Measurements from ENCODE around the gene PPP1R12A.
"Not testable (repeated sequence)": the region's sequence is repeated elsewhere in the genome, so short reads cannot be mapped to it uniquely, and the experiment has no call there.

PPP1R12A gene

GRCh38 chr12:79935021-79935623 lies at the start of gene PPP1R12A:
Gene PPP1R12A, minus strand, starts transcription at chr12:79935097. Its CDS starts 166 bp downstream, at chr12:79934931.
- DNase-seq (ENCODE audit: low spot score), result peak; percentile 87

GRCh38 chr12:79983986-79984620 lies 49.2 kb upstream of the PPP1R12A start:
- DNase-seq (ENCODE audit: low spot score), result no peak

- no peak for DNase-seq (ENCODE audit: low spot score)
Observed at GRCh38 chr12:79983492-79983891, 48.6 kb upstream of the PPP1R12A start.

GRCh38 chr12:79982086-79983062 lies 47.5 kb upstream of the PPP1R12A start:
- no peak for DNase-seq (ENCODE audit: low spot score)

- DNase-seq (ENCODE audit: low spot score), result no peak
Observed at GRCh38 chr12:79978692-79979091, 43.8 kb upstream of the PPP1R12A start.

- not testable (repeated sequence) for DNase-seq (ENCODE audit: low spot score)
Observed at GRCh38 chr12:79977856-79978460, 43.1 kb upstream of the PPP1R12A start.

- DNase-seq (ENCODE audit: low spot score), result no peak
Observed at GRCh38 chr12:79975143-79975542, 40.2 kb upstream of the PPP1R12A start.

- no peak for DNase-seq (ENCODE audit: low spot score)
Observed at GRCh38 chr12:79973801-79974200, 38.9 kb upstream of the PPP1R12A start.

GRCh38 chr12:79964100-79964627 lies 29.3 kb upstream of the PPP1R12A start:
- no peak for DNase-seq (ENCODE audit: low spot score)

- no peak for DNase-seq (ENCODE audit: low spot score)
Observed at GRCh38 chr12:79961411-79961810, 26.5 kb upstream of the PPP1R12A start.

GRCh38 chr12:79959484-79959883 lies 24.6 kb upstream of the PPP1R12A start:
- no peak for DNase-seq (ENCODE audit: low spot score)

GRCh38 chr12:79956896-79957295 lies 22.0 kb upstream of the PPP1R12A start:
- no peak for DNase-seq (ENCODE audit: low spot score)

- DNase-seq (ENCODE audit: low spot score), result no peak
Observed at GRCh38 chr12:79955561-79955960, 20.7 kb upstream of the PPP1R12A start.

GRCh38 chr12:79954037-79954610 lies 19.2 kb upstream of the PPP1R12A start:
- no peak for DNase-seq (ENCODE audit: low spot score)

- DNase-seq (ENCODE audit: low spot score), result no peak
Observed at GRCh38 chr12:79949098-79949497, 14.2 kb upstream of the PPP1R12A start.

GRCh38 chr12:79945433-79945832 lies 10.5 kb upstream of the PPP1R12A start:
- no peak for DNase-seq (ENCODE audit: low spot score)

GRCh38 chr12:79944565-79944964 lies 9.7 kb upstream of the PPP1R12A start:
- DNase-seq (ENCODE audit: low spot score), result no peak

- DNase-seq (ENCODE audit: low spot score), result not testable (repeated sequence)
Observed at GRCh38 chr12:79942846-79943245, 7.9 kb upstream of the PPP1R12A start.

GRCh38 chr12:79939728-79940310 lies 4.9 kb upstream of the PPP1R12A start:
- no peak for DNase-seq (ENCODE audit: low spot score)

- DNase-seq (ENCODE audit: low spot score), result no peak
Observed at GRCh38 chr12:79938843-79939242, 3.9 kb upstream of the PPP1R12A start.

GRCh38 chr12:79936670-79937069 lies 1.8 kb upstream of the PPP1R12A start:
- no peak for DNase-seq (ENCODE audit: low spot score)

Data from HuH-7 (cell line).